Stimulated activated CD4-positive, alpha-beta T cell treated with anti-CD3 and anti-CD28 coated beads, TNF-alpha, amount 100 ng/mL, for 48 hours (primary cell): ENCODE results near the gene FBRS.
A peak's percentile ranks its signal among the peaks of the same experiment; 100 is the strongest.
"Not testable (repeated sequence)": the region's sequence is repeated elsewhere in the genome, so short reads cannot be mapped to it uniquely, and the experiment has no call there.

ENCODE experiments used
- DNase-seq, 3 donors: peaks; one replicate each; pipeline ENCODE4 v3.0.0-alpha.2; 2020; ENCODE audit warnings: low read depth in 3 of 3

FBRS gene

GRCh38 chr16:30657866-30658730, at the start of gene FBRS:
Gene FBRS, plus strand, starts transcription at chr16:30658431. Its CDS starts 1,088 bp downstream, at chr16:30659519.
- peak; percentile 100 for DNase-seq

- DNase-seq = peak in 2 of 3 donors; percentile 18 to 33
Measured at GRCh38 chr16:30609002-30609925, 49.0 kb upstream of the FBRS start.

DNA sequence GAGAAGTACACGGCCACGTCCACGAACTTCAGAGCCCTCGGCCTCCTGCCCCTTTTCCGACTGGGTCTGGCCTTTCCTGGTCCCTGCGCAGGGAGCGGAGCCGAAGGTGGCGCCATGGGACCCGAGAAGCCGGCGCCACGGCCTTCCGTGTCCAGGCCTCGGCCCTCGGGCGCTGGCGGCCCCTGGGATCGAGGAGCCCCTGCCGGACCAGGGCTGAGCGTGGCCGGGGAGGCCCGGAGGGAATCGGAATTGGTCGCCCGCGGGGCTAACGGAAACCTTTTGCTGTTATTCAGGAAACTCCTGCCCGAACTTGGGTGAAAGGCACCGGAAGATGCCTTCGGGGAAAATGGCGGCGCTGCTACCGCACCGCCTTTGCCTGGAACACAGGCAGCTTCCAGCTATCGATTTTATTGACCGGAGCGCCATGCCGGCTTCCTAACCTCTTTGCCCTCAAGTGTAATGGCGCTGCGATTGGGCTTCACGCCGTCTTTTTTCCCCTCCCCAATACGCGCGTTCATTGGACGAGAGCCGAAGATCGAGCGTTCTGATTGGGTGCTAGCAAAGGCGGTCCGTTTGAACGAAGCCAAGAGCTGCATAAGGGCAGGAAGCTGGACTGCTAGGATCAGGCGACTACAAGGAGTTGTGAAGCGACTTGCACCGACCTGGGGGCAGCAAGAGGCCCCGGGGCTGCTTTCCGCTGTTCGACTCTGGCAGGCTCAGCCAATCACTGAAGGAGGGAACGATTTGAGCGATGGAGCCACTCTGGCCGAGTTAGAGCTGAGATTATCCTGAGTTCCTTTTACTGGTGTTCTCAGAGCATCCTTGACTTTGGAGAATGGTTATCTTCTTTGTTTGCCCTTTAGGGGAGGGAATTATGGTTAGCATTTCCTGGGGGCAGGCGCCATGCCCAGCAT, 48.0 kb upstream of the FBRS start, which contains the start of gene ZNF689:
Gene ZNF689 (minus strand): TSS at position 464 of the 914 bp plus-strand sequence. CDS start 348 bp downstream, at position 116.
- DNase-seq = peak; percentile 88 to 92 (median 92)

GRCh38 chr16:30615358-30616091, 42.7 kb upstream of the FBRS start:
- DNase-seq = peak; percentile 73 to 80 (median 76)

DNA sequence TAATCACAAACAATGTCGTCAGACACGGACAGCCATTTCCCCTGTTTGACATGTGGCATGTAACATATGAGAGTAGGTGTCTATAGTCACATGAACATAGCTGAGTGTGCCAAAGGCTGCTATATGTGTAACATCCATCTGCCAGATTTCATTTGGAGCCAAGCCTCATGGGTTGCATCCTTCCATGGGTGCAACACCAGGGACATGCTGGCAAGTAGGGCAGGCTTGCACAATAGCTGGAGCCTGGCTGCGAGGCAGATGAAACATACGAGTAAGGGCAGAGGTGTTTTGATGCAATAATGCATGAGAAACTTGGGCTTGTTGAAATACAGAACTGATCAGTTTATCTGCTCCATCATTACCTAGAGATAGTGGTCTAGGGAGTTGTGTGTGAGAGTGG, 39.0 kb upstream of the FBRS start:
- DNase-seq = no peak

- no peak for DNase-seq
Measured at GRCh38 chr16:30619638-30620037, 38.6 kb upstream of the FBRS start.

DNA sequence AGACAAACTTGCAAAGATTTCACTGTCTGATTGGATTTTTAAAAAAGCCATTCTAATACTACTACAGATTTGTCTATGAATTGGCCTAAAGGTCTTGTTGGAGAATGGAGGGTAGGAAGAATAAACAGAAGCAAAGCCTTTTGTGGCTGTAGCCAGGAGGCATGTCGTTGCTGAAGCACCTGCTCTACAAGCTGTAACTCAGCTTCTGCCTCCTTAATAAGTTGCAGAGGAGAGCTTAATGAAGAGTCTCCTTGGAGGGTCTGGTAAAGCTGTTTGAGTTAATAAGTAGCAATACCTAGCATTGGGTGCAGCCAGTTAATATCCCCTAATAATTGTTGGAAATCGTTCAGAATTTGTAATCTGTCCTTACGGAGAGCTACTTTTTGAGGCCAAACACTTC, 38.1 kb upstream of the FBRS start:
- no peak for DNase-seq

- no peak for DNase-seq
Measured at GRCh38 chr16:30621765-30622164, 36.5 kb upstream of the FBRS start.

DNA sequence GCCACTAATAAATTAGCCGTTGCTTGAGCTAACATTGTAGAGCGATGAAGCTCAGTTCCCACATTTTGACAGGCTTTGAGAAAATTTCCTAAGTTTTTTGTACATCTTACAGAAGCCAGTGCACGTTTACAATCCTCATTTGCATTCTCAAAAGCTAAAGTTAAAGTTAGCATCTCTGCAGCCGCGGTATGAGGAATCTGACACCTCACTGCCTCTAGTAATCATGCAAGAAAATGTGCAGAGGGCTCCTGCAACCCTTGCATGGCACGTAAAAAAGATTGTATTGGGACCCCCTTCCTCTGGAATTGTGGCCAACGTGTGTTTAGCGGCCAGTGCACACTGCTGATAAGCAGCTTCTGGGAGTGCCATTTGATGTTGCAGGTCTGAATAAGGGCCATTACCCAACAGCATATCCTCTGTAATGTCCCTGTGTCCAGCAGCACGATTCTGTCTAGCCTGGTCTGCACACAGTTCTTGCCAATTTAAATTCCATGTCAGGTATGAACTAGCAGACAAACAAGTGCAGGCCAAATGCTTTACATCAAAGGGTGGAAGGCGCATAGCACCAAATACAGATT, 35.7 kb upstream of the FBRS start:
- no peak for DNase-seq

- no peak for DNase-seq
Measured at GRCh38 chr16:30623536-30624283, 34.5 kb upstream of the FBRS start.

DNA sequence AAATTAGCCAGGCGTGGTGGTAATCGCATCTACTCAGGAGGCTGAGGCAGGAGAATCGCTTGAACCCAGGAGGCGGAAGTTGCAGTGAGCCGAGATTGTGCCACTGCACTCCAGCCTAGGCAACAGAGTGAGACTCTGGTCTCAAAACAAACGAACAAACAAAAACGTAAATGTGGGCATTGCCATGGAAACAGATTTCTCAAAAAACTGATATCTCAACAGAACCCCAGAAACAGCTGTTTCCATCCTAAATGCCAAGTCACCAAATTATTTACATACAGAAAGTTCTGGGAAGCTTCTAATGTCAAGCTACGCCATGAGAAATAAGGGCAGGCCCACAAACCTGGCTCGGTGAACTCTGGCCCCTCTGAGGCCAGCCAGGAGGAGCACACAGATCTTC, 32.0 kb upstream of the FBRS start:
- DNase-seq = no peak

- DNase-seq = peak; percentile 73 to 87 (median 87)
Measured at GRCh38 chr16:30628628-30629540, 29.3 kb upstream of the FBRS start.

GRCh38 chr16:30632454-30632853, 25.8 kb upstream of the FBRS start:
- DNase-seq = not testable (repeated sequence)

- DNase-seq = no peak
Measured at GRCh38 chr16:30633526-30633925, 24.7 kb upstream of the FBRS start.

- no peak for DNase-seq
Measured at GRCh38 chr16:30636599-30636998, 21.6 kb upstream of the FBRS start.

GRCh38 chr16:30637139-30637538, 21.1 kb upstream of the FBRS start:
- DNase-seq = not testable (repeated sequence)

- DNase-seq = no peak
Measured at GRCh38 chr16:30637944-30638343, 20.3 kb upstream of the FBRS start.

DNA sequence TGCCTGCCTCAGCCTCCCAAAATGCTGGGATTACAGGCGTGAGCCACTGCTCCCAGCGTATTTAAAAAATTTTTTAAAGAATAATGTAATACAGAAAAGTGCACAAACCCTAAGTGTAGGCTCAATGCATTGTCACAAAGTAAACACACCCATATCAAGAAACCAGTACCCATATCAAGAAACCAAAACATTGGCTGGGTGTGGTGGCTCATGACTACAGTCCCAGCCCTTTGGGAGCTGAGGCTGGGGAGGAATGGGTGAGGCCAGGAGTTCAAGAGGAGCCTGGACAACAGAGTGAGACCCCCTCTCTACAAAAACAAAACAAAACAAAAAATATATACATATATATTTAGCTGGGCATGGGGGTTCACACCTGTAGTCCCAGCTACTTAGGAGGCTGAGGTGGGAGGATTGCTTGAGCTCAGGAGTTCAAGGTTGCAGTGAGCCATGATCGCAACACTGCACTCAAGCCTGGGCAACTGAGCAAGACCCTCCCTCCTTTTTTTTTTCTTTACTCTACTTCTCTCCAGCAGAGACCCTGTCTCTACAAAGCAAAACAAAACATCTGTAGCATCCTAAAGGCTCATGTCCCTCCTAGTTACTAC, 16.8 kb upstream of the FBRS start:
- DNase-seq = no peak
